ENCODE results near the gene SERPINA12. TPM values are rescaled to one million over a fixed set of nuclear protein-coding genes. Genes with fewer than 3 reads are reported as not detected.

Gene SERPINA12
- total and polyA plus RNA-seq, 4 donors, result 0.28 TPM; not detected in 3

GRCh38 chr14:94473666-94474410, 35.4 kb downstream of the SERPINA12 start:
- Histone ChIP-seq H3K4me1 (ENCODE audit: control insufficient read depth in 4 of 4, insufficient read depth in 4 of 4, low read length in 3 of 4) (peaks cover 0 to 7% (median 4%) of the 10 kb centered on the region in 4 donors), H3K4me3 (ENCODE audit: low read depth in 1 of 3, low read length in 3 of 3) (no peak overlapping the region), H3K27ac (ENCODE audit: low read depth in 1 of 2, low read length in 2 of 2) (no peak overlapping the region), H3K36me3 (ENCODE audit: control insufficient read depth in 4 of 4, insufficient read depth in 3 of 4, low read depth in 1 of 4, low read length in 3 of 4) (no peaks in the 10 kb centered on the region), H3K9ac (ENCODE audit: low read depth in 1 of 2, low read length in 2 of 2) (no peak overlapping the region), H3K9me3 (ENCODE audit: control insufficient read depth in 4 of 4, low read length in 3 of 4) (peaks cover 0 to 5% (median 0%) of the 10 kb centered on the region in 4 donors), H3K27me3 (ENCODE audit: control insufficient read depth in 4 of 4, insufficient read depth in 4 of 4, low read length in 3 of 4) (no peaks in the 10 kb centered on the region)
- TF ChIP-seq REST (IDR thresholded peaks at IDR 0.05) (no peak), JUND (IDR thresholded peaks at IDR 0.05) (no peak), HNF4G (IDR thresholded peaks at IDR 0.05) (no peak), CTCF (IDR thresholded peaks at IDR 0.05; ENCODE audit: low read depth, low read length, missing input control) (no peak), SP1 (IDR thresholded peaks at IDR 0.05) (no peak), MAX (IDR thresholded peaks at IDR 0.05) (no peak), NR2F2 (IDR thresholded peaks at IDR 0.05) (no peak), HNF4A (conservative IDR thresholded peaks at IDR 0.05) (no peak), EGR1 (IDR thresholded peaks at IDR 0.05; ENCODE audit: low read depth in 2 of 2) (no peak), RXRA (IDR thresholded peaks at IDR 0.05) (no peak)
- 78% methylated on average over 16 of the region's 16 CpGs for WGBS
- DNase-seq (ENCODE audit: low spot score), result no peak

- H3K4me1 ChIP-seq (ENCODE audit: control insufficient read depth in 4 of 4, insufficient read depth in 4 of 4, low read length in 3 of 4), result peaks cover 0 to 7% (median 4%) of the 10 kb centered on the region in 4 donors
- H3K36me3 ChIP-seq (ENCODE audit: control insufficient read depth in 4 of 4, insufficient read depth in 3 of 4, low read depth in 1 of 4, low read length in 3 of 4), result no peaks in the 10 kb centered on the region
- WGBS, result 84% methylated on average over 4 of the region's 4 CpGs
- H3K9ac ChIP-seq (ENCODE audit: low read depth in 1 of 2, low read length in 2 of 2), result no peak overlapping the region
- H3K27ac ChIP-seq (ENCODE audit: low read depth in 1 of 2, low read length in 2 of 2), result no peak overlapping the region
- H3K9me3 ChIP-seq (ENCODE audit: control insufficient read depth in 4 of 4, low read length in 3 of 4), result no peaks in the 10 kb centered on the region
- no peak overlapping the region for H3K4me3 ChIP-seq (ENCODE audit: low read depth in 1 of 3, low read length in 3 of 3)
- H3K27me3 ChIP-seq (ENCODE audit: control insufficient read depth in 4 of 4, insufficient read depth in 4 of 4, low read length in 3 of 4), result no peaks in the 10 kb centered on the region
- DNase-seq (ENCODE audit: low spot score), result no peak
- TF ChIP-seq GABPA (IDR thresholded peaks at IDR 0.05 in 1 of 2, conservative IDR thresholded peaks at IDR 0.05 in 1 of 2), result no peak
- TF ChIP-seq RXRA (IDR thresholded peaks at IDR 0.05), result no peak
- TF ChIP-seq HNF4A (conservative IDR thresholded peaks at IDR 0.05), result no peak
- no peak for TF ChIP-seq FOXA1 (IDR thresholded peaks at IDR 0.05)
- TF ChIP-seq YY1 (IDR thresholded peaks at IDR 0.05), result no peak
- no peak for TF ChIP-seq REST (IDR thresholded peaks at IDR 0.05)
- no peak for TF ChIP-seq HNF4G (IDR thresholded peaks at IDR 0.05)
- TF ChIP-seq ZBTB33 (IDR thresholded peaks at IDR 0.05), result no peak
- TF ChIP-seq NR2F2 (IDR thresholded peaks at IDR 0.05), result no peak
- TF ChIP-seq CTCF (IDR thresholded peaks at IDR 0.05; ENCODE audit: low read depth, low read length, missing input control), result no peak
- no peak for TF ChIP-seq SP1 (IDR thresholded peaks at IDR 0.05)
- no peak for TF ChIP-seq MAX (IDR thresholded peaks at IDR 0.05)
- TF ChIP-seq EGR1 (IDR thresholded peaks at IDR 0.05; ENCODE audit: low read depth in 2 of 2), result no peak
- no peak for TF ChIP-seq TAF1 (conservative IDR thresholded peaks at IDR 0.05)
- no peak for TF ChIP-seq RAD21 (IDR thresholded peaks at IDR 0.05)
Measured at GRCh38 chr14:94472842-94473241, 36.4 kb downstream of the SERPINA12 start.
